Hepatocyte (in vitro differentiated cells): ENCODE measurements around the gene CEBPB.

ENCODE experiments used
- EZH2phosphoT487 ChIP-seq: fragments of 200-600 bp; sonication (generic); IDR thresholded peaks from one replicate; pipeline ENCODE4 v1.6.1; 2018; ENCODE audit warnings: antibody characterized with exemption, mild to moderate bottlenecking, low read depth, moderate library complexity; ENCODE audit not compliant: unreplicated experiment, severe bottlenecking
- TF ChIP-seq, protein P1 (sequence below): fragments of 200-600 bp; sonication (generic); IDR thresholded peaks from 2 replicates; pipeline ENCODE4 v1.5.1; 2016; ENCODE audit warnings: antibody characterized with exemption, mild to moderate bottlenecking; ENCODE audit not compliant: poor library complexity

DNA sequence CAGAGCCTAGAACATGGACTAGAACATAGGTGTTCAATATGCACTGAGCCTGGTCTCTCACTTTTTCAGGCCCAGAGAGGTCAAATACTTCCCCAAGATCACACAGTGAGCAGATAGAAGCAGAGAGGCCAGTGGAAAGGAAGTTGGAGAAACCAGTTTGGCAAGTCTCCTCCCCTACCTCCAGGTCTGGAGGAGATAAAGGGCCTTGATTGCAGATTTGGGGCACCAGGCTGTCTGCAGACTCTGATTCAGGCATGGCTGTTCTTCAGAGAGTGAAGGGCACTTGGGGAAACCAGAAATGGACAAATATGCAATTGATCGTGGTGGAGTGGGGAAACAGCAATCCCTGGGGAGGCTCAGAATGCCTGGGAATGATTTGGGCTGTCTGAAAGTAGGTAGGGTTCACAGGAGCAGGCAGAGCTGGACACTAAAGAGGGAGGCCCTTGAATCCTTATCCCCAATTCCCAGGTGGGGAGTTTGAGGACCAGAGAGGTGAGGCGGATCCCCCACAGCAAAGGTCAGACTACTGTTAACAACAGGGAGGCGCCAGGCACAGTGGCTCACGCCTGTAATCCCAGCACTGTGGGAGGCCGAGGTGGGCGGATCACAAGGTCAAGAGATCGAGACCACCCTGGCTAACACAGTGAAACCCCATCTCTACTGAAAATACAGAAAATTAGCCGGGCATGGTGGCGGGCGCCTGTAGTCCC is 39.4 kb upstream of the CEBPB start:
- TF ChIP-seq, protein P1, sequence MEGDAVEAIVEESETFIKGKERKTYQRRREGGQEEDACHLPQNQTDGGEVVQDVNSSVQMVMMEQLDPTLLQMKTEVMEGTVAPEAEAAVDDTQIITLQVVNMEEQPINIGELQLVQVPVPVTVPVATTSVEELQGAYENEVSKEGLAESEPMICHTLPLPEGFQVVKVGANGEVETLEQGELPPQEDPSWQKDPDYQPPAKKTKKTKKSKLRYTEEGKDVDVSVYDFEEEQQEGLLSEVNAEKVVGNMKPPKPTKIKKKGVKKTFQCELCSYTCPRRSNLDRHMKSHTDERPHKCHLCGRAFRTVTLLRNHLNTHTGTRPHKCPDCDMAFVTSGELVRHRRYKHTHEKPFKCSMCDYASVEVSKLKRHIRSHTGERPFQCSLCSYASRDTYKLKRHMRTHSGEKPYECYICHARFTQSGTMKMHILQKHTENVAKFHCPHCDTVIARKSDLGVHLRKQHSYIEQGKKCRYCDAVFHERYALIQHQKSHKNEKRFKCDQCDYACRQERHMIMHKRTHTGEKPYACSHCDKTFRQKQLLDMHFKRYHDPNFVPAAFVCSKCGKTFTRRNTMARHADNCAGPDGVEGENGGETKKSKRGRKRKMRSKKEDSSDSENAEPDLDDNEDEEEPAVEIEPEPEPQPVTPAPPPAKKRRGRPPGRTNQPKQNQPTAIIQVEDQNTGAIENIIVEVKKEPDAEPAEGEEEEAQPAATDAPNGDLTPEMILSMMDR, result no peak
- no peak for TF ChIP-seq EZH2phosphoT487
